ENCODE measurements around the gene RAI1.

RAI1 gene

DNA sequence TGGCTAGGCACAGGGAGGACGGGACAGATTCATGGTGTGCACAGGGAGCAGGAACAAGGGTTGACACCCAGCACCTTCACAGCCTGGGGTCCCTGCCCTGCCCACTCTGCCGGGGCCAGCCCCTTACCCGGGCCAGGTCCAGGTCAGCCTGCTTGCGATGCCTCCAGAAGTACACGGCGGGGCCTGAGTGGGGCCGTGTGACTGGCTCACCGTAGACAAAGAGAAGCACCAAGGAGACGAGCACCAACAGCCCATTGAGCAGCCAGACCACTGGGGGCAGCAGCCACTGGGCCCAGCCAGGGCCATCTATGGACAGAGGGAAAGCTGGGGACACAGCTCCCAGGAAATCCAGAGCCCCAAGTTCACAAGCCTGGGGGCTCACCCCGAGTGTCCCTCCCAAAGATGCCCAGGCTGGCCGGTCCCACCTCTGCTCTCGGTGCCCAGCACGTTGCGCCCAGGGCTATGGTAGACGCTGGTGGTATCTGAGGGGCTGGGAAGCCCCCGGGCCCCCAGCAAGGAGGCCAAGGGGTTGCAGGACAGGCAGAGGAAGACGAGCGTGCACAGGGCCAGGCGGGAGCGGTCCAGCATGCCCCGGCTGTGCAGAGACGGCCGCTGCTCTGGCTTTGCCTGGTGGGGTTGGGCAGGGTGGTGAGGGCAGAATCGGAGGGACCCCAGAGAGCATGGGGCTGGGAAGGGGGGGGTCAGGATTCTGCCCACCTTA, 135.7 kb downstream of the RAI1 start:
- no peak for DNase-seq (ENCODE audit: low read depth)

DNA sequence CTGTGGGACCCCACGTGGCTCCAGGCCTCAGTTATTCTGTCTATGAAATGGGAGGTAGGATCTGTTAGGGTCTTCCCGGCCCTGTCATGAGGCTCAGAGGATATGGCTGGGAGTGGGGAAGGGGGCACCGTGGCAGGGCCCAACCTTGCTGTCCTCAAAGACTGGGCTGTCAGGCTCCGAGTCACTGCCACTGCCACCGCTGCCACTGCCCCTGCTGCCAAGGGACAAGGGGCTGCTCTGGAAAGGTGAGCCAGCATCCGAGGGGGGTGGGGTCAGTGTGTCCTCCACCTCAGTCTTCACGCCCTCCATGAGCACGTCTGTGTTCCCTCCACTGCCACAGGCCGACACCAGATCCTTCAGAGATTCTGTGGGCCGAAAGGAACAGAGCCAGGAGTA, 136.3 kb downstream of the RAI1 start:
- DNase-seq (ENCODE audit: low read depth), result no peak

DNA sequence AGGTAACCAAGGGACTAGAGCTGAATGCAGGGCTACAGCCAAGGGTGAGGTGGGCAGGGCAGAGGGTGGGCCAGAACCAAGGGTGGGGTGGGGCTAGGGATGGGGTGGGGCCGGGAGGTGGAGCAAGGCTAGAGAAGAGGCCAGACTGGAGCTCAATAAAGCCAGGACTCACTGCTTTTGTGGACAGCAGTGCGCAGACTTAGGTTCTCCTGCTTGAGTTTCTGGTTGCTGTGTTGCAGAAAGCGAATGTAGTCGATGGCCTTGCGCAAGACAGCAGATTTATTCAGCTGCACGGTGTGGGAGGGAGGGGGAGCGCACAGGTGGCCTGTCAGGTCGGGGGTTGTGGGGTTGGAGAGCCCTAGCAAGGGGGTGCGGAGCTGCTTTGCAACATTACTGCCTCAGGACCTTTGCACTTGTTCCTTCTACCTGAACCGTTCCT, 136.8 kb downstream of the RAI1 start:
- peak; percentile 58 for DNase-seq (ENCODE audit: low read depth)

DNA sequence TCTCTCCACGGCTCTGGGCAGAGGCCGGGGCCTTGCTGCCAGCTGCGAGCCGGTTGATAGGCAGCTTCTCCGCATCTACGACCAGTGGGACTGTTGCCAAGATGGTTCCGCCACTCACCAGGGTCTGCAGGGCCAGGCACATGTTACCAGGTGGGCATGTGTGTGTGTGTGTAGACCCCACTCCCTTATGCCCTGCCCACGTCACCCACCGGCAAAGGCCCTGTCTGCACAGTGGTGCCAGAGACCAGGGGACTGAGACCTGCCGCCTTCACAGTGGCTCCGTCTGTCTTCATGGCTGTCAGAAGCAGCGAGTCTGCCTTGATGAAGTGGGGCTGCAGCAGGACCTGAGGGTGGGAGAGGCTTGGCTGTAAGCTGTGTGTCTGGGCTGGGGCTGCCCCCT, 137.9 kb downstream of the RAI1 start:
- DNase-seq (ENCODE audit: low read depth), result no peak

DNA sequence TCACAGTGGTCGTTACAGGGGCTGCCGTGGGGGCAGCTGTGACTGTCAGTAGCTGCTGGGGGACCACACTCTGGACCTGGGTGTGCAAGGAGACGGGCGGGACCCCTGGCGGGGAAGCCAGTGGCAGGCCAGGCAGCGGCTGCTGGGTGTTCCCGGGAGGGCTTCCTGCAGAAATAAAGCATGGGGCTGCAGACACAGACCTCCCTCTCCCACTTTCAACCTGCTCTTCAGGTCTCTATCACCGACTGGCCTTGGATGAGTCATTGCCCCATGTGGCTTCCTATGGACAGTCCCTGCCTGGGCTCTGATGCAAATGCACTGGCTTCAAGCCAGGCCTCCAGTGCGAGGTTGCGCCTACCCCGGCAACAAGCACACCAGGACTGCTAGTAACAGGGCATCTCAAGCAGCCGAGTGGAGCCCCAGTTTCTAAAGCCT, 138.3 kb downstream of the RAI1 start:
- peak; percentile 93 for DNase-seq (ENCODE audit: low read depth)

DNA sequence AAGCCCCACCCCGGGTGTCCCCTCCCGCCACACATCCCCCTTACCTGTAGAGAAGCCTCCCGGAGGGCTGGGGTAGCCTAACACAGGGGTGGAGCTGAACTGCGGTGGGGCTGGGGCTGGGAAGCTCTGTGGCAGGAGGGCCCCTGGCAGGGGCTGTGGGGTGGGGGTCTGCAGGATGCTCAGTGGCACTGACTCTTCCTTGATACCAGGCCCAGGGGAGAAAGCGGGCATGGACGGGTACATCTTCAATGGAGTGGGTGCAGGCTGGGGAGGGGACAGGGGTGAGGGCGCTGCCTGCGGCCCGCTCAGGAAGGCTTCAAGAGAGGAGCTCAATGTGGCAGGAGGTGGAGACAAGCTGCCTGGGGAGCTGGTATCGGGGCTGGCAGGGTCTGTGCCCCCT, 138.8 kb downstream of the RAI1 start:
- no peak for DNase-seq (ENCODE audit: low read depth)

DNA sequence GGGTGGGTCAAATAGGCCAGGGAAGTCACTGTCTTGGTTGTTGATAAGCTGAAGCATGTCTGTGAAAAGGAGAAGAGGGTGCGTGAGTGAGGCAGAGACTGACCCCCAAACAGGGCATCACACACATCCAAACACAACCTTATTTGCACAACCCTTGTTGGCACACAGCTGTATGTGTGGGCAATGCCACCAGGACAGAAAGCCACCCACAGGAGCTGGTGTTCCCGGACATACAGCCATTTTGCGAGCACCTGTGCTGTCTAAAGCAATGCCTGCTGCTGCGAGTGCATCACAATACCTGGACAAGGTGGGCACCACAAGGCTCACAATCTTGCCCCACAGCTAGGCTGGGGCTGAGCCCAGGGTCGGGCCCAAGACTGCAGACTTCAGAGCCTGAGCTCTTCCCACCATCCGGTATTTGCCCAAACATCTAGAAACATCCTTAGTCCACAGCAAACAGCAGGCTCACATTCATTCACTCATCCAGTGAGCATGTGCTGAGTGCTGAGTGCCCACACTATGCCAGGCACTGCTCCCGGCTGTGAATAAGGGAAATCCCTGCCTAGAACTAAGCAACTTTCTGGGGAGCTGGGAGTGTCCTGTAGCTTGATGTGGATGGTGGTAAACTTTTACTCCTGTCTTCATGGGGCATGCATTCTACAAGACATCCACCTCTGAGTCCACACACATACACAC, 139.4 kb downstream of the RAI1 start:
- DNase-seq (ENCODE audit: low read depth), result no peak

DNA sequence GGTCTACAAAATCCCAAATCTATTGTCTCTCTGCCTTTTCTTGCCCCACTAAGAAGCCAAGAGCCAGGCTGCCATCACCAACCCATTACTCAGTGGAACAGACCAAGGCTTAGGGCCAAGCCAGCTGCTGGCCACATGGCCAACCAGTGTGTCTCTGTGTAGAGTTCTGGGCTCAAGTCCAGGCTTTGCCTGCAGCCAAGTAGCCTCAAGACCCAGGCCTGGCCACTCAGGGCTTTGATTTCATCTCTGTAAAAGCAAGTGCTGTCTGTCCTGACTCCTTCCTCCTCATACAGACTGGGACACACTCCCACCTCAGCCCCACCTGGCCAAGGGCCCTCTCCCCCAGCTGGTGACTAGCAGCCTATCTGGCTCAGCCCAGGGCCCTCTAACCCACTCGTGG, 140.9 kb downstream of the RAI1 start:
- peak; percentile 86 for DNase-seq (ENCODE audit: low read depth)

DNA sequence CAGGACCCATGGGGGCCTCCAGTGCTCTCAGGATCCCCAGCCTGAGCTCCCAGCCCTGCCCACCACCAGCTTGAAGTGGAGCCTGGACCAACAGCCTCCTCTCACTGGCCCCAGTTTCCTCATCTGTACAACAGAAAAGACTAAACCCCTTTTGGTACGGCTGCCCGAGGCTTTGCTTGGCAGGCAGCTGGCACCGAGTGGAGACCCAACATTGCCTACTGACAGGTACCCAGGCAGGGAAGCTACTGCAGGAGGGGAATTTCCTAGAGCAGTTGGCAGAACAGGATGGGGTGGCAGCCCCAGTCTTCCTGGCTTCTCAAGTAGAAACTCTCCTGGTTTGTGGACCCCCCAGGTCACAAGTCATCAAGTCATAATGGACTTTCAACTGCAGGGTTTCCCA, 141.4 kb downstream of the RAI1 start:
- DNase-seq (ENCODE audit: low read depth), result no peak

DNA sequence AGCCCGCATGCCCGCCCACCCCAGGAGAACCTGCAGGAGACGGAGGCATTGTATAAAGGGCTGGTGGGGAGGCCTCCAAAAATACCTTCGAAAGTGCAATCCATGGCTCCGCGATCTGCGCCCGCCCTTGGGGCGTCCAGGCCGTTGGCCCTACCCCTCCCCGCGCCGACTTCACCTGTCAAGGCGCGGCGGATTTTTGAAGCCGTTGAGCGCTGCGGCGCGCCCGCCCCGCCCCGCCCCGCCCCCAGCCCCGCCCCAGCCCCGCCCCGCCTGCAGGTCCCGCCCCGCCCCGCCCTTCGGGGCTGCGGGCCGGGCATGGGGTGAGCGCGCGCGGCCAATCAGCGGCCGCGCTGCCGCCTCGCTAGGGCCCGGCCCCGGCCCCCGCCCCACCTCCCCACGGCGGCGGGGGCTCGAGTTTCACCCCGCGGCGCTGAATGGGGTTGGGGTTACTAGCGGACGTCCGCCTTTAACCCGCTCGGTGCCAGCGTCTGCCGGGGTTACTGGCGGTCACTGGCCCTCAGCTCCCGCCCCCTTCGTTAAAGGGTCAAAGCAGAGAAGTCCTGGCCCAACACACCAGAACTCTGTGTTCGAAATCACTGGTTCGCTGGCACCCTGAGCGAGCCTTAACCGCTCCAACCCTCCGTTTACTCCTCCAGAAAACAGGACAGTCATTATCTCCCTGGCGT, 142.3 kb downstream of the RAI1 start:
- peak; percentile 89 for DNase-seq (ENCODE audit: low read depth)

DNA sequence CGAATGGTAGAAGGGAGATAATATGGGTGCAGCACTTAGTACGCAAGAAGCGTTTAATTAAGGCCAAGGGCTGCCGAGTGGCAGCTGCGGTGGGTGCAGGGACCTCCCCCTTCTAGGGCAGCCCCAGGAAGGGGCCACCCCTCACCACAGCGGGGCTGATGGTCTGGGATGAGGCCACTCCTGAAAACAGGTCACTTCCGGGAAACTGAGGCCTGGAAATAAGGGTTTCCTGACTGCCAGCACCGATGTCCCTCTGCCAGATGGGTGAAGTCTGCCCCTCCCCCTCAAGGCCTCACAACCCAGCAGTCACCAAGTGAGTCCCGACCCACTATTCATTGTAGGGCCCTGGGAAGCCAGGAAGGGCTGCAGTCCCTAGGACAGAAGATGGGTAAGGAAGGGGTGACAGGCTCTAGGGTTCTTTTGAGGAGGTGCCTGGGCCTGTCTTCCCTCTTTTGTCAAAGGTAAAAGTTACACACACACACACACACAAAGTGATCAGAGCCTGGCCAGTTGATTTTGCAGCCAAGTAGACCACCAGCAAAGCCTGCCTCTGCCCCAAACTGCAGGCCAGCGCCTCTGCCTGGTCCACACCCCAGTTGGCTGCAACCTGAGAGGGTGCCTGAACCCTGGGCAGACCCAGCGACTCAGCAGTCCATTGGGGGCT, 143.0 kb downstream of the RAI1 start:
- no peak for DNase-seq (ENCODE audit: low read depth)

DNA sequence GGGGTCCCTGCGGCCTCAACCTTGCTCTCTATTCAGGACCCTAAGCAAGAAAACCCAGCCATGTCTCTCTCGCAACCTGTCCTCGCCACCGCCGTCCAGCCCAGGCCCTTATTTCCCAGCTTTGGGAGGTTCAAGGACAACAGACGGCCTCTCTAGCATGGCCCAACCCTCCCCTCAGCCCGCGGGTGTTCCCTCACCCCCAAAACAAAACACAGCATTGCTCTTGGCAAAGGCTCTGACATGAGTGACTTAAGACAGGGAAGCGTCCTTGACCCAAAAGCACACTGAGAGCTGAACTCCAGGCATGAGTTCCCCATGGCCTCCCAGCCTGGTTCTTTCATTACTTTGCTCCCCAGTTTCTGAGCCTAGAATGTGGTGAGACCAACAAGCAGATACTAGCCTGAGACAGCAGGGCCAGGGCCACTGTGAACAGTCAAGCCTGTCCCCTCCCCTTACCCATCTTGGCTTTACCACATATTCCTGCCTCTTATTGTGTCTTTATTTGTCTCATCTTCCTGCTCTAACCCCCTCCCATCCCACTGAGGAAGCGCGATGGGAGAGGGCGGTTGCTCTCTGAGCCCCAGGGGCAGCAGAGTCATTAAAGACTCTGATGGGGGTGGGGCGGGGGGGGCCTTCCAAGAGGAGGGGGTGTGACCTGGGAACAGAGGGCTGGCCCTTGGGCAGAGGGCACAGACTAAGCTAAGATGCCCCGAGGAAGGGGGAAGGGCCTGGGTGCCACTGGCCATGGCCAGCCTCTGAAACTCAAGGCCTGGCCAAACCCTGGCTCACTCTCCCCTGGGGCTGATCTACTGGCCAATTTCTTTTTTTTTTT, 143.7 kb downstream of the RAI1 start:
- peak; percentile 52 for DNase-seq (ENCODE audit: low read depth)

DNA sequence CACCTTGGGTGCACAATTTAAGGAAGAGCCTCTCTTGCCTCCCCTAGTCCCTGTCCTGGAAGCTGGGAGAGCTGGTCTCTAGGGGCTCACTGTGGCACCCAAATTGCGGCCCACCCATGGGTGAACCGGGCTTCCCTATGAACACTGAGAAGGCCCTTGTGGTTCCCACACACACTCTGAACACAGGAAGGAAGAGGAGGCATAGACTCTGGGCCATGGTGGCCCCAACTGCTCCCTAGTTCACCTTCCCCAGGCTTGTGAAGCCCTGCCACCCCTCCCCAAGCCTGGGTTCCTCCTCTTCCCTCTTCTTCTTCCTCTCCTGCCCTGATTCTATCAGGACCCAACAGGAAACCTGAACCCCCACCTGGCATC, 145.1 kb downstream of the RAI1 start:
- no peak for DNase-seq (ENCODE audit: low read depth)

DNA sequence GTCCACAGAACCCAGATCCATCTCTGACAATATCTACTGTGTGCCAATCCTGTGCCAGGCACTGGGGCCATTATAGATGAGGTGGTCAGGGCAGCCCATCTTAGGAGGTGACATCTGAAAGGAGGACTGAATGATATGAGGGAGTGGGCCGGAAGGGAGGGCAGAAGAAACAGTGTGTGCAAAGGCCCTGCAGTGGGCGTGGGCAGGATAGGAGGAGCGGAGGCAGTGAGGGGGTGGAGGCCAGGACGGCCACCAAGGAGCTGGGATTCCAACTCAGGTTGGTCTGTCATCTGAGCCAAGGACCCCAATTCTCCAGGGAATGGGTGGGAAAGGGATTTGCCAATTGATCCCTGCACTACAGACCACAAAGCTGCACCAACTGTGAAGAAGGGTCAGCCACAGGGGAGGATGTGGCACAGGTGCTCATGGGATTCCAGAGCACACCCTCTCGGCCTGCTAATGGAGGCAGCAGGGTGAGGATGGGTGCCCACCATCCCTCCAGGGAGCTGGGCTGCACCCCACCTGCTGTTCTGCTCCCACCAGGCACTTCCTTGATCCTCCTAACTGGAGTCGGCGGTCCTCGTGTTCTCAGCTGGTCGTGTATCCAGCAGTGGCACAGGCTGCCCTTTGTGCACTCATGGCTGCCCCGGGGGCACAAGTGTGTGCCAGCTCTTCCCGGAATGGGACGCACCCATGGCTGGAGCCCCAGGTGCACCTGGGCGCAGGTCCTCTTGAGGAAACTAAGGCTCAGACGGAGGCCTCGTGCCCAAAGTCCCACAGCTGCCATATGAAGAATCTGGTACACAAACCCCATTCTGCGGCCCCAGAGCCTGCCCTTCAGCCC, 145.9 kb downstream of the RAI1 start:
- DNase-seq (ENCODE audit: low read depth), result no peak

DNA sequence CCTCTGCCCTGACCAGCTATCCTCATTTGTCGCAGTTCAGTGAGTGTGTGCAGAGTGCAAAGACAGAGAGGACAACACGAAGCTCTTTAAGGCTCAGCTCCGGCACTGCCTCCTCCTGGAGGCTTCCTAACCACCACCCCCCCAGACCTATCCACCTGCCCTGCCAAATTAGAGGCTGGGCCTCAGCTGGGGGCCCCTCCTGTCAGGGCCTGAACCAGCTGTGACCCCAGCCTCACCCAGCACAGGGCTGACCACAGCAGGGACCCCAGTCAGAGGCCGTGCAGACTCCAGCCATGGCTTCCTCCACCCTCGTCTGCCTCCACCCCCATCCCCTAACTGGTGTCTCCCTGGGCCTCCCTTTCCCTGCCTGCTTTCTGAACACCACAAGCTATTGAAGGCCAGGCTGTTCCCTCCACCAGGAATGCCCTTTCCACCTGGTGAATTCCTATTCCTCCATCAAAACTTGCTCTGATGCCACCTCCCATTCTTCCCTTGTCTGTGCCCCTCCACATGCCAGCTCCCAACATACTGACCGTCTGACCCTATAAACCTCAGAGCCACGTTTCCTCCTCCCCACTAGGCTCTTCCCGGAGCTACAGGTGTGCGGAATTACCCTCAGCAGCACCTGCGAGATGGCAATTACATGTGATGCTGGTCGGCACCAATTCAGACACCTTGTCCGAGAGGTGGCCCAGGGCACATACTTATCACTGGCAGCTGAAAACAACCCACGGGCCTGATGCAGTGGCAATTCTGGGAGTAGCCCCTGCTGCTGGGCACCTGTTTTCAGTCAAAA, 146.8 kb downstream of the RAI1 start:
- no peak for DNase-seq (ENCODE audit: low read depth)

DNA sequence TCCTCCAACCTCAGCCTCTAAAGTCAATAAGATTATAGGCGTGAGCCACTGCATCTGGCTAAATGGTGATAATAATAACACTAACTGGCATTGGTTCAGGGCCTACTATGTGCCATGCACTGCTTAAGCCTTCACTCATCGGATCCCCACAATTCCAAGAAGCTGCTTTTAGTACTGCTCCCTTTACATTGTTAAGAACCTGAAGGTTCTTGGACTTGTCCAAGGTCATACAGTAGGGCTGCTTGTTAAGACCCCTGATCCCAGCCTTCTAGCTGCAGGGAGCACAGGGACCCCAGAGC, 149.0 kb downstream of the RAI1 start:
- no peak for DNase-seq (ENCODE audit: low read depth)

DNA sequence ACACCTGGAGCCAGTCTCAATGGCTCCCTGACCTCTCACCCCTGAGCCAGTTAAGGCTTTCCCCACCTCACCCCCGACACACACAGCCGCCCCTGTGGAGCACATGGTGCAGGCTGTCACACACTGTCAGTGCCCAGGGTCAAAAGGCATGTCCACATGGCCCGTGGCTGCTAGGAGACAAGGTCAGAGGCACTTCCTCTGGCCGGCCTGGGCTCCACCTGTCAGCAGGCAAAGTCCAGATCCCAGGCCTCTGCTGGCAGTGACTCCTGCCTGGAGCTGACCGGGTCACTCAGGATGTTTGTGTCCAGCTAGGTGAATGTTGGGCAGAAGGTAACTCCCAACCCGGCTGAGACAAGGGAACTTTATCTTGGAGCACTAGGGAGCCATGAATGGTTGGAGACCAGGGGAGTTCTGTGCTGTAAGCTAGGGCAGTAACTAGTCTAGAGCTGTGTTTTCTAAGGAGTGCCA, 149.5 kb downstream of the RAI1 start:
- no peak for DNase-seq (ENCODE audit: low read depth)

DNA sequence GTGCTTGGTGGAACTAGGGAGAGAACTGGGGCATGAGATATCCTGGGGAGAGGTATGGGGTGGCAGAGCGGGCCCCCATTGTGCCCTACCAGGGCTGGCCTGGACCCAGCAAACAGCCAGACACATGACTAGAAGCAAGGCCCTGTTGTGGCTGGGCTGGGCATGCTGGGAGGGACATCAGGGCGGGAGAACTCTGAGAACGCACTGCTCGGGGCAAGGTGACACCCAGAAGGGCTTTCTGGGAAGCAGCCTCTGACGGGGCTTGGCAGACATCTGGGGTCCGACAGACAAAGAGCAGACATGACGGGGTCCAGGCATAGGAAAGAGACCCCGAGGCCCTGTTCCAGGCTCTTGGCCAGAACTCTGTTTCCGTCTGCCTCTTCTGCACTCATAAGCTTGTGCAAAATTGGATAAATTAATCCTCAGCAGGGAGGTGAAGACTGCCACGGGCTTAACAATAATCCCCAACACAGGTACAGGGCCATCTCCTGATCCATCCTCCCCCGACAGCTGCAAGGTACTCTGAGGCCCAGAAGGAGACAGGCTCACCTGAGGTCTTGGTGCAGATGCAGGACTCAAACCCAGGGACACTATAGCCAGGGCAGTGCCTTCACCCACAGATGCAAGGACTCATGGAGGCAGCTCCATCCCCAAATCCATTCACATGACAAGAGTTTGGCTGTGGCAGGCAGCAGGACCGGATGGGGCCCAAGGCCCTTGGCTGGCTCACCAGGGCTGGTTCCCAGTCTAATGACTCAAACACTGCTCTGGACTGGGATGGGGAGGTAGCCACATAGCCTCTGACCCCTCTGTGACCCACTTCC, 150.2 kb downstream of the RAI1 start:
- no peak for DNase-seq (ENCODE audit: low read depth)

DNA sequence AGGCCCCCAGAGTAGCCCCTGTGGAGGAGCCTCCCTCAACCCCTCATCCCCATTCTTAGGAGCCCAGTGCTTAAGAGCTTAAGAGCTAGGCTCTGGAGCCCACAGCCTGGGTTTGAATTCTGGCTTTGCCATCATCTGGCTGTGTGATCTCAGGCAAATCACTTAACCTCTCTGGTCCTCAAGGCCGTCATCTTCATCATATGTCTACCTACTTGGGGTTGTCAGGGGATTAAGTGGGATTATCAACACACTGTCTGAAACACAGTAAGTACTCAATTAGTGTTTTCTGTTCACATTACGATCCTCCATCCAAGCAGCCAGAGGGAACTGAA, 150.7 kb downstream of the RAI1 start:
- DNase-seq (ENCODE audit: low read depth), result no peak

All from EH (cell line).